Subcutaneous abdominal adipose tissue (tissue), 5 donors: ENCODE results near the gene ARF6.

ENCODE experiments used
- H3K27ac ChIP-seq: one replicate; pipeline ENCODE4 v1.7.0; 2013; ENCODE audit warnings: low read depth, mild to moderate bottlenecking, inconsistent platforms, low read length, moderate library complexity
- H3K27me3 ChIP-seq, 5 donors: one replicate each; pipeline ENCODE4 v1.7.0; 2013; ENCODE audit warnings: low read length in 5 of 5, inconsistent platforms in 1 of 5; ENCODE audit not compliant: control insufficient read depth in 5 of 5, insufficient read depth in 4 of 5
- H3K36me3 ChIP-seq, 5 donors: one replicate each; pipeline ENCODE4 v1.7.0; 2013; ENCODE audit warnings: low read length in 5 of 5; ENCODE audit not compliant: control insufficient read depth in 5 of 5, insufficient read depth in 5 of 5
- H3K4me1 ChIP-seq, 5 donors: one replicate each; pipeline ENCODE4 v1.7.0; 2013; ENCODE audit warnings: low read length in 5 of 5, mild to moderate bottlenecking in 3 of 5, moderate library complexity in 1 of 5; ENCODE audit not compliant: control insufficient read depth in 5 of 5, insufficient read depth in 5 of 5
- H3K4me3 ChIP-seq, 5 donors: one replicate each; pipeline ENCODE4 v1.7.0; 2013; ENCODE audit warnings: low read length in 5 of 5, low read depth in 1 of 5
- H3K9ac ChIP-seq, 5 donors: one replicate each; pipeline ENCODE4 v1.7.0; 2013; ENCODE audit warnings: low read length in 5 of 5, mild to moderate bottlenecking in 4 of 5, moderate library complexity in 3 of 5
- H3K9me3 ChIP-seq, 5 donors: one replicate each; pipeline ENCODE4 v1.7.0; 2013; ENCODE audit warnings: low read length in 5 of 5; ENCODE audit not compliant: control insufficient read depth in 5 of 5
- donor health status: healthy.
- donor health status: healthy.
- donor health status: healthy.
- donor health status: healthy.
- donor health status: healthy.

The ARF6 gene

DNA sequence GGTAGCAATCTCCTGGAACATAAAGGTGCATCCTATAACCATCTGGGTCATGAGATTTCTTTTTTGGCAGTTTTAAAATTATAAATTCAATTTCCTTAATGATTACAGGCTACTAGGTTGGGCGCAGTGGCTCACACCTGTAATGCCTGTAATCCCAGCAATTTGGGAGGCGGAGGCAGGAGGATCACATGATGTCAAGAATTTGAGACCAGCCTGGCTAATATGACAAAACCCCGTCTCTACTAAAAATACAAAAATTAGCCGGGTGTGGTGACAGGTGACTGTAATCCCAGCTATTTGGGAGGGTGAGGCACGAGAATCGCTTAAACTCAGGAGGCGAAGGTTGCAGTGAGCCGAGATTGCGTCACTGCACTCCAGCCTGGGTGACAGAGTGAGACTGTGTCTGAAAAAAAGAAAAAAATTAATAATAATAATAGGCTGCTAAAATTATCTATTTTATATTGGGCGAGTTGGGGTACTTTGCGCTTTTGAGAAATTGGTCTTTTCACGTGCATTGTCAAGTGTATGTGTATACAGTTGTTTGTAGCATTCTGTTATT is 17.2 kb upstream of the ARF6 start:
- Histone ChIP-seq H3K27me3 (no peaks in the 10 kb centered on the region), H3K4me1 (peaks cover 0 to 12% (median 9%) of the 10 kb centered on the region in 5 donors), H3K9ac (no peak overlapping the region), H3K27ac (no peak overlapping the region), H3K9me3 (no peaks in the 10 kb centered on the region), H3K4me3 (no peak overlapping the region), H3K36me3 (no peaks in the 10 kb centered on the region)

DNA sequence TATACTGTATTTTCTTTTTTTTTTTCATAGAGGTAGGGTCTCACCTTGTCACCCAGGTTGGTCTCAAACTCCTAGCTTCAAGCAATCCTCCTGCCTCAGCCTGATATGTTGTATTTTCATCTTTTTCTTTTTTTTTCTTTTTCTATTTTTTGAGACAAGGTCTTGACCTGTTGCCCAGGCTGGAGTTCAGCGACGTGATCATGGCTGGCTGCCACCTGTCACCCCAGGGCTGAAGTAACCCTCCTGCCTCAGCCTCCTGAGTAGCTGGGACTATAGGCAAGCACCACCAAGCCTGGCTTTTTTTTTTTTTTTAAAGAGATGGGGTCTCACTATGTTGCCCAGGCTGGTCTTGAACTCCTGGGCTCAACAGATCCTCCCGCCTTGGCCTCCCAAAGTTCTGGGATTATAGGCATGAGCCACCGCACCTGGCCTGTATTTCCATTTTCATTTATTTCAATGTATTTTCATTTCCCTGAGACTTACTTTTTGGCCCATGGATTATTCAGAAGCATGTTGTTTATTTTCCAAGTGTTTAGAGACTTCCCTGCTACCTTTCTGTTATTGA is 16.2 kb upstream of the ARF6 start:
- Histone ChIP-seq H3K9me3 (no peaks in the 10 kb centered on the region), H3K9ac (no peak overlapping the region), H3K4me1 (peaks cover 0 to 15% (median 9%) of the 10 kb centered on the region in 5 donors), H3K27me3 (no peaks in the 10 kb centered on the region), H3K4me3 (no peak overlapping the region), H3K27ac (no peak overlapping the region), H3K36me3 (no peaks in the 10 kb centered on the region)

DNA sequence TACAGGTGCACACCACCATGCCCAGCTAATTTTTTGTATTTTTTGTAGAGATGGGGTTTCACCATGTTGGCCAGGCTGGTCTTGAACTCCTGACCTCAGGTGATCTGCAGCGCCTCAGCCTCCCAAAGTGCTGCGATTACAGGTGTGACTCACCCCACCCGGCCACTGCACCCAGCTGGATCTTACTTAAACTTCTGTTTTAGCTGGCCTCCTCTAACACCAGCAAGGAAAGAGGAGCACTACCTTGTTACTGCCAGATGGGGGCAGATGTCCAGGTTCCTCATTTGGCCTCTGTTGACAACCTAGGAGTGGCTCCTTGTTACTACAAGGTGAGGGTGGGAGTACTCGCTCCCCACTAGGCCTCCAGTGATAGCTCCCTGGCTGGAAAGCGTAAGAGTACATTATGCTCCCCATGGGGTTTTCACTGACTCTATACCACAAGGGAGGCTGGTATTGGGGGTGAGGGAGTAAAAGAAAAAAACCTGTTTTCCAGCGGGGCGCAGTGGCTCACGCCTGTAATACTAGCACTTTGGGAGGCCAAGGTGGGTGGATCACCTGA is 13.2 kb upstream of the ARF6 start:
- Histone ChIP-seq H3K36me3 (no peaks in the 10 kb centered on the region), H3K4me1 (peaks cover 0 to 17% (median 9%) of the 10 kb centered on the region in 5 donors), H3K9me3 (no peaks in the 10 kb centered on the region), H3K27me3 (no peaks in the 10 kb centered on the region), H3K9ac (no peak overlapping the region), H3K27ac (no peak overlapping the region), H3K4me3 (no peak overlapping the region)

DNA sequence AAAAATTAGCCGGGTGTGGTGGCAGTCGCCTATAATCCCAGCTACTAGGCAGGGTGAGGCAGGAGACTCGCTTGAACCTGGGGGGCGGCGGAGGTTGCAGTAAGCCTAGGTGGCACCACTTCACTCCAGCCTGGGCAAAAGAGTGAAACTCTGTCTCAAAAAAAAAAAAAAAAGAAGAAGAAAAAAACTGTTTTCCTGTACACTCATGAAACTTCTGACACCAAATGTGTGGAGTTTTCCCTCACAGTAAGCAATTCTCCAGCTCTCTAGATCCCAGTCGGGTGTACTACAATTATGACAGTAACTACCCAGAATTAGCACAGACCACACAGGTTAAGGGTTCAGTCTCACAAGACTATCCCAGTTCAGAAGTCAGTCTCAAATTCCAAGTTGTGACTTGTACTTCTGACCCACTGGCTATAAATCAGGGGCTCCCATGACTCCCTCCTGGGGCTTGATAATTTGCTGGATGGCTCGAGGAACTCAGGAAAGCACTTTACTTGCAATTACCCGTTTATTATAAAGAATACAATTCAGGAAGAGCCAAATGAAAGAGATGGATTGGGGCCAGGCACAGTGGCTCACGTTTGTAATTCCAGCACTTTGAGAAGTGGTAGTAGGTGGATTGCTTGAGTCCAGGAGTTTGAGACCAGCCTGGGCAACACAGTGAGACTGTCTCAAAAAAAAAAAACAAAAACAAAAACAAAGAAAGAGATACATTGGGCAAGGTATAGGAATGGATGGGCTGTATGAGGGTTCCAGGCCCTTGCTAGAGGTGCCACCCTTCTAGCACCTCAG is 12.4 kb upstream of the ARF6 start:
- Histone ChIP-seq H3K4me1 (peaks cover 0 to 17% (median 9%) of the 10 kb centered on the region in 5 donors), H3K27ac (peak overlapping the region; percentile 44), H3K9me3 (no peaks in the 10 kb centered on the region), H3K9ac (no peak overlapping the region), H3K4me3 (no peak overlapping the region), H3K36me3 (no peaks in the 10 kb centered on the region), H3K27me3 (no peaks in the 10 kb centered on the region)

DNA sequence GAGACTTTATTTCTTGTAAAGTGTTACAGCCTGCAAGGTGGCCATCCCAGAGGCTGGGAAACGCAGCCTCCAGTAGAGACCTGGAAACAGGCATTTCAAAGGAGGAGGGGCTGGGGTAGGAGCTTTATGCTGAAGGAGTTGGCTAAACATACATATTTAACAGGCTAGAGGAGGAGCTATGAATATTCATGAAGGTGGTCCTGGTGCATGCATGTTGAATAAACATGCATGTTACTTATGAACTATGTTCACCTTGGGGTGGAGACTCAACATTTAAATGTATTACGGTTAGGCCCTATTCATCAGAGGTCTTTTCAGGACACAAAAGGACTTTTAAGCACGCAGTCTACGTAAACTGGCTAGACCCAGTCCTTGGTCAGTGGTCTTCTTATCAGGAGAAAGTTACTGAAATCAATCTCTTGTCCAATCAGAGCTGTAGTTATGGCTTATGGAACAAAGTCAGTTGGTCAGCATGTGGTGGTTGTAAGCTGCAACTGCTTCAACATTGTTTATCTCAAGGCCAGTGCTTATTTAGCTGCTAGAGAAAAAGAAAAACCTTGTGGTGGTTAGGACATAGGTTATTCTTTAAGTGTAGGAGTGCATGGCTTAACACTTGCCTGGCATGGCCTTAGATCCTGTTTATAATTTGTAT is 11.4 kb upstream of the ARF6 start:
- H3K27me3 ChIP-seq, result no peaks in the 10 kb centered on the region
- H3K9ac ChIP-seq, result no peak overlapping the region
- H3K4me3 ChIP-seq, result no peak overlapping the region
- H3K27ac ChIP-seq, result no peak overlapping the region
- H3K4me1 ChIP-seq, result peaks cover 0 to 17% (median 9%) of the 10 kb centered on the region in 5 donors
- no peaks in the 10 kb centered on the region for H3K9me3 ChIP-seq
- H3K36me3 ChIP-seq, result no peaks in the 10 kb centered on the region

DNA sequence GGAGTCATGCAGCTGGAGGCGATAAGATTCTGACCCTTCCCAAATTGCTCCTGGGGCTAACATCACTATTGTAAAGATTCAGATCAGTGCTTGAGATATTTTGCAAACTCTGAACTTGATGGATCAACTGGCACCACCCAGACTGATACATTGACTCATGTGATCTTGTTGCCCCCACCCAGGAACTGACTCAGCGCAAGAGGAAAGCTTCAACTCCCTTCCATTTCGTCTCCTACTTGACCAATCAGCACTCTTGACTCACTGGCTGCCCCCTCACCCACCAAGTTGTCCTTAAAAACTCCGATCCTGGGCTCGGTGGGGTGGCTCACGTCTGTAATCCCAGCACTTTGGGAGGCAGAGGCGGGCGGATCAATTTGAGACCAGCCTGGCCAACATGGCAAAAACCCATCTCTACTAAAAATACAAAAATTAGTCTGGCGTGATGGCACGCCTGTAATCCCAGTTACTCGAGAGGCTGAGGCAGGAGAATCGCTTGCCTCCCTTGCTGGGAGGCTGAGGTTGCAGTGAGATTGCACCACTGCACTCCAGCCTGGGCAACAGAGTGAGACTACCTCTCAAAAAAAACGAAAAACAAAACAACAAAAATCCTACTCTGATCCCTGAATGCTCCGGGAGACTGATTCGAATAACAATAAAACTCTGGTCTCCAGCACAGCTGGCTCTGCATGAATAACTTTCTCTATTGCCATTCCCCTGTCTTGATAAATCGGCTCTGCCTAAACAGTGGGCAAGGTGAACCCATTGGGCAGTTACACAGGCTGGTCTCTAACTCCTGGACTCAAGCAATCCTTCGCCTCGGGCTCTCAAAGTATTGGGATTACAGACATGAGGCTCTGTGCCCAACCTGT is 9.8 kb upstream of the ARF6 start:
- H3K9me3 ChIP-seq, result no peaks in the 10 kb centered on the region
- H3K27ac ChIP-seq, result no peak overlapping the region
- H3K27me3 ChIP-seq, result no peaks in the 10 kb centered on the region
- H3K9ac ChIP-seq, result no peak overlapping the region
- H3K36me3 ChIP-seq, result no peaks in the 10 kb centered on the region
- H3K4me1 ChIP-seq, result peaks cover 0 to 17% (median 9%) of the 10 kb centered on the region in 5 donors
- H3K4me3 ChIP-seq, result no peak overlapping the region

DNA sequence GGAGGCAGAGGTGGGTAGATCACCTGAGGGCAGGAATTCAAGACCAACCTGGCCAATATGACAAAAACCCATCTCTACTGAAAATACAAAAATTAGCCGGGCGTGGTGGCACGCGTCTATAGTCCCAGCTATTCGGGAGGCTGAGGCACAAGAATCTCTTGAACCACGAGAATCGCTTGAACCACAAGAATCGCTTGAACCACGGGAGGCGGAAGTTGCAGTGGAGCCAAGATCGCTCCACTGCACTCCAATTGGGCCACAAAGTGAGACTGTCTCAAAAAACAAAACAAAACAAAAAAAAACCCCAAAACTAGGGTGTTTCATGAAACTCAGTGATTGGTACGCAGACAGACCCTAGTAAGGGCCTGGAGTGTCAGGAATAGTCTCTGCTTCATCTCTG is 6.4 kb upstream of the ARF6 start:
- Histone ChIP-seq H3K9ac (no peak overlapping the region), H3K36me3 (no peaks in the 10 kb centered on the region), H3K4me3 (no peak overlapping the region), H3K9me3 (no peaks in the 10 kb centered on the region), H3K27ac (no peak overlapping the region), H3K27me3 (no peaks in the 10 kb centered on the region), H3K4me1 (peaks cover 0 to 4% (median 0%) of the 10 kb centered on the region in 5 donors)

DNA sequence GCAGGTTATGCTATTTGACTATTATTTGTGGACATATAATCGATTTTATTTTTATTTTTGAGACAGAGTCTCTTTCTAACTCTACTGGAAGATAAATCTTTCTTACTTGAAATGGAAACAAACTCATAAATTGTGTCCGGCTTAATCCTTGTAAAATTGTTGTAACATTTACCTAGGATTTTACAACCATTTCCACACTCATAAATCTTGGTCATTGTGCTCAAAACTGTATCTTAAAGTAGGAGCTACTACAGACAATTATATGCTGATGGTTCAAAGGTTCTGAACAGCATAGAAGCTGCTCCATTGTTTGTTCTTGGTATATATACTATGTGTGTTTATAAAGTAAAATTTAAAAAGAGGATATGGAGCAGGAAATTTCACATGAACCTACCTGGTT is 4.6 kb upstream of the ARF6 start:
- Histone ChIP-seq H3K36me3 (no peaks in the 10 kb centered on the region), H3K27ac (no peak overlapping the region), H3K27me3 (no peaks in the 10 kb centered on the region), H3K9me3 (no peaks in the 10 kb centered on the region), H3K4me1 (peaks cover 3 to 8% (median 6%) of the 10 kb centered on the region in 5 donors), H3K9ac (no peak overlapping the region), H3K4me3 (no peak overlapping the region)

DNA sequence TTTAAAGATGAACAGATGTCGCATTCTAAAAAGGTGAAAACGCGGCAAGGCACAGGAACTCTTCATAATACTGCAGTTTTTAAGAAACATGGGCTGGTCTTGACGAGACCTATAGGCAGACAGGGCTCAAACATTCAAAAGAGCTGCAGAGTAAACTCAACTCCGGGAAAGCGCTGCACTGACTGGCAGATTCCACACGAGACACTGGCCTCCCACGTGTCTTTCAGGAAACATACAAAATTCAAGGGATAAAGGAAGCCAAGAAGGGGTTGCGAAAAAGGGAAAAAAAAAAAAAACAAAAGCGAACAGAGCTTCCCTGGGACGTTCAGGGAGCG is 614 bp upstream of the ARF6 start:
- Histone ChIP-seq H3K9ac (peak overlapping the region; percentile 87 to 100 (median 97)), H3K4me3 (peak overlapping the region; percentile 41 to 98 (median 90)), H3K4me1 (peaks cover 8 to 43% (median 35%) of the 10 kb centered on the region in 5 donors), H3K9me3 (no peaks in the 10 kb centered on the region), H3K27ac (peak overlapping the region; percentile 99), H3K36me3 (peaks cover 0 to 10% (median 7%) of the 10 kb centered on the region in 5 donors), H3K27me3 (no peaks in the 10 kb centered on the region)
